Bronchial epithelial cell (primary cell): ENCODE results near the gene KLHL2. TPM values are rescaled to one million over a fixed set of nuclear protein-coding genes. Genes with fewer than 3 reads are reported as not detected.

ENCODE experiments used
- DNase-seq: peaks from one replicate; pipeline ENCODE4 v3.0.0-alpha.2; 2010; ENCODE audit warnings: low read depth
- FAIRE-seq: peaks from 2 replicates; lab custom pipeline; 2011; peaks lifted over from hg19 to GRCh38; lab: Jason Lieb, UNC
- H3K27me3 ChIP-seq: 2 replicates; pipeline ENCODE4 v1.5.1; 2011; ENCODE audit warnings: low read length; ENCODE audit not compliant: control insufficient read depth, insufficient read depth
- H3K36me3 ChIP-seq: 2 replicates; pipeline ENCODE4 v1.5.1; 2011; ENCODE audit warnings: low read length; ENCODE audit not compliant: control insufficient read depth, insufficient read depth
- H3K4me3 ChIP-seq: 2 replicates; pipeline ENCODE4 v1.5.1; 2011; ENCODE audit warnings: mild to moderate bottlenecking, low read depth, low read length, control low read depth
- total RNA-seq: library from RNA; depleted of rRNA; stranded (reverse); fragments of >200 nt; gene quantifications from 2 replicates; pipeline ENCODE4 v1.2.1, GENCODE V29; 2014
- TF ChIP-seq, protein P1 (sequence below): IDR thresholded peaks from 2 replicates; pipeline ENCODE4 v1.5.1; 2011; ENCODE audit warnings: mild to moderate bottlenecking, moderate library complexity, low read length, control low read depth, inconsistent platforms; ENCODE audit not compliant: insufficient read depth, severe bottlenecking

The KLHL2 gene
- total RNA-seq, 1 donor from 2014 or later: 49.2 TPM

DNA sequence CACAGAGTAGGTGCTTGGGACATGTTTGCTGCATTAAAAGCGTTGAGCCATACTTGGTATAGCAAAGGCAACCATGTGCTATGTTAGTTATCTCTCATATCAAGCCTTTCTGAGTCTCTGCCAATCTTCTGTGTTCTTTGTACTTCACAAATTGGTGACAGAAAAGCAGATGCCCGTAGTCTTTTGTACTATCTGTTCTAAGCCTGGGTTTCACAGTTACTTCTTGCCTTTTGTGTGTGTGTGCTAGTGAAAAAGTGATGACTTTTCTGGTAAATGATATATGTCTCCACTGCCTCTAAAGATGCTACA is 16.1 kb upstream of the KLHL2 start:
- TF ChIP-seq, protein P1, sequence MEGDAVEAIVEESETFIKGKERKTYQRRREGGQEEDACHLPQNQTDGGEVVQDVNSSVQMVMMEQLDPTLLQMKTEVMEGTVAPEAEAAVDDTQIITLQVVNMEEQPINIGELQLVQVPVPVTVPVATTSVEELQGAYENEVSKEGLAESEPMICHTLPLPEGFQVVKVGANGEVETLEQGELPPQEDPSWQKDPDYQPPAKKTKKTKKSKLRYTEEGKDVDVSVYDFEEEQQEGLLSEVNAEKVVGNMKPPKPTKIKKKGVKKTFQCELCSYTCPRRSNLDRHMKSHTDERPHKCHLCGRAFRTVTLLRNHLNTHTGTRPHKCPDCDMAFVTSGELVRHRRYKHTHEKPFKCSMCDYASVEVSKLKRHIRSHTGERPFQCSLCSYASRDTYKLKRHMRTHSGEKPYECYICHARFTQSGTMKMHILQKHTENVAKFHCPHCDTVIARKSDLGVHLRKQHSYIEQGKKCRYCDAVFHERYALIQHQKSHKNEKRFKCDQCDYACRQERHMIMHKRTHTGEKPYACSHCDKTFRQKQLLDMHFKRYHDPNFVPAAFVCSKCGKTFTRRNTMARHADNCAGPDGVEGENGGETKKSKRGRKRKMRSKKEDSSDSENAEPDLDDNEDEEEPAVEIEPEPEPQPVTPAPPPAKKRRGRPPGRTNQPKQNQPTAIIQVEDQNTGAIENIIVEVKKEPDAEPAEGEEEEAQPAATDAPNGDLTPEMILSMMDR: no peak
- H3K4me3 ChIP-seq: no peak overlapping the region
- H3K36me3 ChIP-seq: no peaks in the 10 kb centered on the region
- FAIRE-seq (peak; percentile 32), DNase-seq (no peak)
- H3K27me3 ChIP-seq: no peaks in the 10 kb centered on the region

DNA sequence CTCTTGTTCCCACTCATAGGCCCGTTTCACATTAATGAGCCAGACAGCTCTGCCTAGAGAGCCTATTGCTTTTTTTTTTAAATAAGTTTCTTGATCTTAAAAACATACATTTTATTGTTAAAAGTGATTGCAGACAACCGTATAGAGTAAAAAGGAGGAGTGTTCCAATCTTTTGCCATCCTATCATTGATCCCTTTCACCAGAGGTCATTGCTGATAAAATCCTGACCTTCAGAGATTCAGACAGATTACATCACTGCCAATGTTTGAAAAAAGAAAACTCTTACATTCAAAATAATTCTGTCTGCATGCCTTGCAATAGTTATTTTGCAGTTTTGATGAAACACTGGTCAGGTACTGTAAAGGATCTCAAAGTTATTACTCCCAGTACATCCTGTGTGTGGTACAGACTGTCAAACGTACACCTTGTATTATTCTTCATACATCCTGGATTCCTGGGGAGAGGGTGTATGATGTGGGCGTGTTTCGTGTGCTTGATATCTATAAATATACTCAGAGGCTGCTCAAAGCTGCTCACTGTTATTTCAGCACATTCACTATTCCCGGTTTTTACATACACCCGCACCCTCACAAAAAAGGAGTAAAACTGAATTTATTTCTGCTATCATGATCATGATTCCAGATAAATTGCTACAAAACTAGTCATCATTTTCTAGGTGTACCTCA is 15.4 kb upstream of the KLHL2 start:
- FAIRE-seq (no peak), DNase-seq (no peak)
- TF ChIP-seq, protein P1: no peak
- Histone ChIP-seq H3K27me3 (no peaks in the 10 kb centered on the region), H3K36me3 (no peaks in the 10 kb centered on the region), H3K4me3 (no peak overlapping the region)

DNA sequence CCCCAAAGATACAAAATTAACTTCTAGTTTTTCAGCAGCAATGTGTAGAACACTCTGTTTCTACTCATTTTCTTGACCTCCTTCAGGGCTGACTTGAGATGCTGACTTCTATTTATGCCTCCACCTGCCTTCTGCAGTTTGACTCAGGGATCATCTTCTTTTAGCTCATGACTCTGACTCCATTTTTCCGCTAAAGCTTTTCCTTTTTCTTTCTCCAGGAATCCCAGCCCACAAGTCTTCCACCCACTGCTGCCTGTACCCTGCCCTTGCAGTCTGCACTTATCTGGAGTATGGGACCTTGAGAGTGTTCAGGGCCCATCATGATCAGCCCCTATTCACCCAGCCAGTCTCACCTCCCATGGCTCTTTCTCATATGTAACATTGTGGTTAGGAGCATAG is 14.9 kb upstream of the KLHL2 start:
- TF ChIP-seq, protein P1: no peak
- no peak overlapping the region for H3K4me3 ChIP-seq
- H3K27me3 ChIP-seq: no peaks in the 10 kb centered on the region
- FAIRE-seq: no peak
- H3K36me3 ChIP-seq: no peaks in the 10 kb centered on the region
- no peak for DNase-seq

DNA sequence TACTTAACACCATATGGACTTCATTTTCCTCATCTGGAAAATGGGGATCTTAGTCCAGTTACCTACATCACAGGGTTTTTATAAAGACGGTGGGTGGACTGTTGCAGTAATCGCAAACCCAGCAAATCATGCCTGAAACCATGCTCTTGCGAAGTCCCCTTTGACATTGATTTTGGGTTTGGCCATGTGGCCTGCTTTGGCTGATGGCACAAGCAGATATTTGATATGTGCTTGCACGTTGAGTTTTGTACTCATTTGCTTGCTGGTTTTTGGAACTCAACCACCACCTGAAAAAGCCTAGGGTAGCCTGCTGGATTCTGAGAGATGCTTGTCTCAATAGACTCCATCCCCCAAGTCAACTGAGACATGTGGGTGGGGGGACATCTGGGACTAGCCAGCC is 14.4 kb upstream of the KLHL2 start:
- DNase-seq (no peak), FAIRE-seq (no peak)
- TF ChIP-seq, protein P1: no peak
- Histone ChIP-seq H3K36me3 (no peaks in the 10 kb centered on the region), H3K27me3 (no peaks in the 10 kb centered on the region), H3K4me3 (no peak overlapping the region)

DNA sequence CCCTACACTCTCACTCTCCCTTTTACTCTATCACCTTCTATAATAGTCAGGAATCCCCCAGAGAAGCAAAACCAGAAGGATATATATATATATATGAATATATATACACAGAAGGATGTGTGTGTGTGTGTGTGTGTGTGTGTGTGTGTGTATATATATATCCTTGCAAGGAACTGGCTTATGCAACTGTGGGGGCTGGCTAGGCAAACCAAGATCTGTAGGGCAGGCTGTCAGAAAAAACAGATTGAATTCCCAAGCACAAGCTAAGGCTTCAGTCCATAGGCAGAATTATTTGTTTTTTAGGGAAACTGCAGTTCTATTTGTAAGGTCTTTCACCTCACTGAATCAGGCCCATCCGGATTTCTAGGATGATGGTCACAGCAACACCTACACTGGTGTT is 13.0 kb upstream of the KLHL2 start:
- H3K4me3 ChIP-seq: no peak overlapping the region

More for the DNA sequence above, 13.0 kb upstream of the KLHL2 start:
- DNase-seq (no peak), FAIRE-seq (no peak)
- Histone ChIP-seq H3K36me3 (no peaks in the 10 kb centered on the region), H3K27me3 (no peaks in the 10 kb centered on the region)
- TF ChIP-seq, protein P1: no peak
